Liver (tissue), 3 donors: ENCODE measurements around the gene CHST12.

Source experiments
- ATF3 ChIP-seq: IDR thresholded peaks from 2 replicates; pipeline ENCODE4 v1.6.1; 2016; ENCODE audit warnings: antibody characterized with exemption
- EGR1 ChIP-seq, 2 donors: IDR thresholded peaks; 2 replicates each; pipeline ENCODE4 v1.6.1; 2016 to 2018; ENCODE audit warnings: antibody characterized with exemption in 2 of 2, low read depth in 2 of 2
- FOXA1 ChIP-seq: IDR thresholded peaks from 2 replicates; pipeline ENCODE4 v1.6.1; 2016; ENCODE audit warnings: antibody characterized with exemption
- GABPA ChIP-seq, 2 donors: IDR thresholded peaks in 1 of 2; conservative IDR thresholded peaks in 1 of 2; 2 replicates each; pipeline ENCODE4 v1.6.1; 2016; ENCODE audit warnings: antibody characterized with exemption in 2 of 2, mild to moderate bottlenecking in 1 of 2, moderate library complexity in 1 of 2
- HNF4G ChIP-seq: IDR thresholded peaks from 2 replicates; pipeline ENCODE4 v1.6.1; 2016; ENCODE audit warnings: antibody characterized with exemption
- MAX ChIP-seq: IDR thresholded peaks from 2 replicates; pipeline ENCODE4 v1.6.1; 2016; ENCODE audit warnings: antibody characterized with exemption
- RAD21 ChIP-seq, 2 donors: IDR thresholded peaks; 2 replicates each; pipeline ENCODE4 v1.6.1; 2016; ENCODE audit warnings: antibody characterized with exemption in 2 of 2, mild to moderate bottlenecking in 2 of 2
- SP1 ChIP-seq: IDR thresholded peaks from 2 replicates; pipeline ENCODE4 v1.6.1; 2018; ENCODE audit warnings: antibody characterized with exemption, mild to moderate bottlenecking
- TAF1 ChIP-seq: conservative IDR thresholded peaks from 2 replicates; pipeline ENCODE4 v1.6.1; 2016; ENCODE audit warnings: antibody characterized with exemption, mild to moderate bottlenecking
- YY1 ChIP-seq: IDR thresholded peaks from 2 replicates; pipeline ENCODE4 v1.6.1; 2016; ENCODE audit warnings: antibody characterized with exemption, mild to moderate bottlenecking
- TF ChIP-seq, protein P1 (sequence below): fragments of 150-350 bp; IDR thresholded peaks from 2 replicates; pipeline ENCODE4 v1.5.1; 2017; ENCODE audit warnings: improper control_type of control experiment, low read depth, low read length; ENCODE audit not compliant: missing input control
- TF ChIP-seq, protein P2 (sequence below): IDR thresholded peaks from 2 replicates; pipeline ENCODE4 v1.6.1; 2016; ENCODE audit warnings: antibody characterized with exemption, mild to moderate bottlenecking
- TF ChIP-seq, protein P3 (sequence below): IDR thresholded peaks from 2 replicates; pipeline ENCODE4 v1.6.1; 2016; ENCODE audit warnings: antibody characterized with exemption
- donor health status: healthy.
- donor health status: healthy.

GRCh38 chr7:2374830-2375728 lies 28.3 kb upstream of the CHST12 start:
- TF ChIP-seq, protein P1, sequence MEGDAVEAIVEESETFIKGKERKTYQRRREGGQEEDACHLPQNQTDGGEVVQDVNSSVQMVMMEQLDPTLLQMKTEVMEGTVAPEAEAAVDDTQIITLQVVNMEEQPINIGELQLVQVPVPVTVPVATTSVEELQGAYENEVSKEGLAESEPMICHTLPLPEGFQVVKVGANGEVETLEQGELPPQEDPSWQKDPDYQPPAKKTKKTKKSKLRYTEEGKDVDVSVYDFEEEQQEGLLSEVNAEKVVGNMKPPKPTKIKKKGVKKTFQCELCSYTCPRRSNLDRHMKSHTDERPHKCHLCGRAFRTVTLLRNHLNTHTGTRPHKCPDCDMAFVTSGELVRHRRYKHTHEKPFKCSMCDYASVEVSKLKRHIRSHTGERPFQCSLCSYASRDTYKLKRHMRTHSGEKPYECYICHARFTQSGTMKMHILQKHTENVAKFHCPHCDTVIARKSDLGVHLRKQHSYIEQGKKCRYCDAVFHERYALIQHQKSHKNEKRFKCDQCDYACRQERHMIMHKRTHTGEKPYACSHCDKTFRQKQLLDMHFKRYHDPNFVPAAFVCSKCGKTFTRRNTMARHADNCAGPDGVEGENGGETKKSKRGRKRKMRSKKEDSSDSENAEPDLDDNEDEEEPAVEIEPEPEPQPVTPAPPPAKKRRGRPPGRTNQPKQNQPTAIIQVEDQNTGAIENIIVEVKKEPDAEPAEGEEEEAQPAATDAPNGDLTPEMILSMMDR = no peak
- no peak for TF ChIP-seq HNF4G
- TF ChIP-seq, protein P2, sequence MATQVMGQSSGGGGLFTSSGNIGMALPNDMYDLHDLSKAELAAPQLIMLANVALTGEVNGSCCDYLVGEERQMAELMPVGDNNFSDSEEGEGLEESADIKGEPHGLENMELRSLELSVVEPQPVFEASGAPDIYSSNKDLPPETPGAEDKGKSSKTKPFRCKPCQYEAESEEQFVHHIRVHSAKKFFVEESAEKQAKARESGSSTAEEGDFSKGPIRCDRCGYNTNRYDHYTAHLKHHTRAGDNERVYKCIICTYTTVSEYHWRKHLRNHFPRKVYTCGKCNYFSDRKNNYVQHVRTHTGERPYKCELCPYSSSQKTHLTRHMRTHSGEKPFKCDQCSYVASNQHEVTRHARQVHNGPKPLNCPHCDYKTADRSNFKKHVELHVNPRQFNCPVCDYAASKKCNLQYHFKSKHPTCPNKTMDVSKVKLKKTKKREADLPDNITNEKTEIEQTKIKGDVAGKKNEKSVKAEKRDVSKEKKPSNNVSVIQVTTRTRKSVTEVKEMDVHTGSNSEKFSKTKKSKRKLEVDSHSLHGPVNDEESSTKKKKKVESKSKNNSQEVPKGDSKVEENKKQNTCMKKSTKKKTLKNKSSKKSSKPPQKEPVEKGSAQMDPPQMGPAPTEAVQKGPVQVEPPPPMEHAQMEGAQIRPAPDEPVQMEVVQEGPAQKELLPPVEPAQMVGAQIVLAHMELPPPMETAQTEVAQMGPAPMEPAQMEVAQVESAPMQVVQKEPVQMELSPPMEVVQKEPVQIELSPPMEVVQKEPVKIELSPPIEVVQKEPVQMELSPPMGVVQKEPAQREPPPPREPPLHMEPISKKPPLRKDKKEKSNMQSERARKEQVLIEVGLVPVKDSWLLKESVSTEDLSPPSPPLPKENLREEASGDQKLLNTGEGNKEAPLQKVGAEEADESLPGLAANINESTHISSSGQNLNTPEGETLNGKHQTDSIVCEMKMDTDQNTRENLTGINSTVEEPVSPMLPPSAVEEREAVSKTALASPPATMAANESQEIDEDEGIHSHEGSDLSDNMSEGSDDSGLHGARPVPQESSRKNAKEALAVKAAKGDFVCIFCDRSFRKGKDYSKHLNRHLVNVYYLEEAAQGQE = no peak
- no peak for TF ChIP-seq SP1
- TF ChIP-seq EGR1 (IDR thresholded peaks at IDR 0.05; ENCODE audit: low read depth in 2 of 2) = no peak
- no peak for TF ChIP-seq RAD21 (IDR thresholded peaks at IDR 0.05)
- TF ChIP-seq, protein P3, sequence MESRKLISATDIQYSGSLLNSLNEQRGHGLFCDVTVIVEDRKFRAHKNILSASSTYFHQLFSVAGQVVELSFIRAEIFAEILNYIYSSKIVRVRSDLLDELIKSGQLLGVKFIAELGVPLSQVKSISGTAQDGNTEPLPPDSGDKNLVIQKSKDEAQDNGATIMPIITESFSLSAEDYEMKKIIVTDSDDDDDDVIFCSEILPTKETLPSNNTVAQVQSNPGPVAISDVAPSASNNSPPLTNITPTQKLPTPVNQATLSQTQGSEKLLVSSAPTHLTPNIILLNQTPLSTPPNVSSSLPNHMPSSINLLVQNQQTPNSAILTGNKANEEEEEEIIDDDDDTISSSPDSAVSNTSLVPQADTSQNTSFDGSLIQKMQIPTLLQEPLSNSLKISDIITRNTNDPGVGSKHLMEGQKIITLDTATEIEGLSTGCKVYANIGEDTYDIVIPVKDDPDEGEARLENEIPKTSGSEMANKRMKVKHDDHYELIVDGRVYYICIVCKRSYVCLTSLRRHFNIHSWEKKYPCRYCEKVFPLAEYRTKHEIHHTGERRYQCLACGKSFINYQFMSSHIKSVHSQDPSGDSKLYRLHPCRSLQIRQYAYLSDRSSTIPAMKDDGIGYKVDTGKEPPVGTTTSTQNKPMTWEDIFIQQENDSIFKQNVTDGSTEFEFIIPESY = no peak
- TF ChIP-seq TAF1 = no peak
- TF ChIP-seq YY1 = no peak
- TF ChIP-seq MAX = no peak
- no peak for TF ChIP-seq FOXA1
- TF ChIP-seq GABPA (IDR thresholded peaks at IDR 0.05 in 1 of 2, conservative IDR thresholded peaks at IDR 0.05 in 1 of 2) = no peak
- no peak for TF ChIP-seq ATF3
